ENCODE data around the gene MZF1. TPM values are rescaled to one million over a fixed set of nuclear protein-coding genes. Genes with fewer than 3 reads are reported as not detected.

Gene MZF1
- polyA plus RNA-seq, 1 donor (not counting 4 experiments of a cell fraction or from before 2014, with no cell fraction given): 7.4 TPM

- DNase-seq (ENCODE audit: low read depth, low spot score) (no peak), FAIRE-seq (no peak)
- Histone ChIP-seq H3K4me3 (ENCODE audit: control insufficient read depth in 2 of 3, extremely low read depth in 1 of 3, insufficient read depth in 2 of 3, low read depth in 1 of 3, low read length in 3 of 3) (no peak overlapping the region), H3K9ac (ENCODE audit: control insufficient read depth, extremely low read depth, insufficient read depth, low read length) (no peak overlapping the region), H2AFZ (ENCODE audit: control insufficient read depth, low read length) (no peak overlapping the region), H3K27ac (ENCODE audit: control insufficient read depth, insufficient read depth, low read length) (peak overlapping the region; percentile 43), H3K4me2 (ENCODE audit: control insufficient read depth, extremely low read depth, insufficient read depth, low read depth, low read length) (peak overlapping the region; percentile 66), H3K27me3 (ENCODE audit: control insufficient read depth, extremely low read depth, insufficient read depth, low read length) (no peaks in the 10 kb centered on the region), H3K9me1 (ENCODE audit: control insufficient read depth, extremely low read depth, insufficient read depth, low read length) (no peaks in the 10 kb centered on the region), H3K79me2 (ENCODE audit: control insufficient read depth, insufficient read depth, low read length) (peaks cover 38% of the 10 kb centered on the region), H3K36me3 (ENCODE audit: control insufficient read depth in 2 of 2, extremely low read depth in 1 of 2, insufficient read depth in 2 of 2, low read length in 2 of 2) (peaks cover 5 to 12% of the 10 kb centered on the region in 2 experiments), H4K20me1 (ENCODE audit: control insufficient read depth, extremely low read depth, insufficient read depth, low read length) (no peaks in the 10 kb centered on the region), H3K9me3 (ENCODE audit: control insufficient read depth, low read depth, low read length) (no peaks in the 10 kb centered on the region), H3K4me1 (ENCODE audit: control insufficient read depth, extremely low read depth, insufficient read depth, low read length) (peaks cover 10% of the 10 kb centered on the region)
- TF ChIP-seq CTCF (optimal IDR thresholded peaks at IDR 0.05 in 1 of 3, IDR thresholded peaks at IDR 0.05 in 1 of 3, conservative IDR thresholded peaks at IDR 0.05 in 1 of 3; ENCODE audit: extremely low read depth in 1 of 3, insufficient read depth in 2 of 3, low read length in 3 of 3) (no peak), EZH2 (IDR thresholded peaks at IDR 0.05; ENCODE audit: low read length) (no peak)
- dilution Hi-C loops (cut with MboI; ENCODE audit: extremely low pct_ligation_motif_present, low sequenced_read_pairs): no loop called here
Measured at GRCh38 chr19:58513213-58513693, 59.9 kb downstream of the MZF1 start.

Small RNAs within 50 kb of the gene (small RNA-seq; reads per million reads assigned to genes)
- gene MIR6807 (ENCODE audit: insufficient read length in 3 of 3, low read depth in 3 of 3, low replicate concordance in 1 of 3) (0 to 0.67 (median 0) reads per million in 3 experiments), gene RN7SL525P (ENCODE audit: insufficient read length in 3 of 3, low read depth in 3 of 3, low replicate concordance in 1 of 3) (0 reads per million in 3 experiments)

Other genes with a start within 250 kb of the MZF1 start
- 2.5 to 3.4 TPM (median 2.8 TPM) in 3 replicates for gene ZSCAN22, start 246.3 kb downstream of the MZF1 start, polyA plus RNA-seq
- gene A1BG, start 219.8 kb downstream of the MZF1 start, polyA plus RNA-seq: 1.4 to 2.5 TPM (median 1.8 TPM) in 3 replicates
- 0.29 to 0.72 TPM (median 0.32 TPM) in 3 replicates for gene ZNF497, start 210.6 kb downstream of the MZF1 start, polyA plus RNA-seq
- 0.29 to 1.0 TPM (median 0.39 TPM) in 3 replicates for gene ZNF837, start 192.3 kb downstream of the MZF1 start, polyA plus RNA-seq
- gene RPS5, start 186.1 kb downstream of the MZF1 start, polyA plus RNA-seq: 1,865 to 3,107 TPM (median 2,056 TPM) in 3 replicates
- 0.06 TPM in 1 of 3 replicates, not detected in the others for gene RNF225, start 177.7 kb downstream of the MZF1 start, polyA plus RNA-seq
- gene ZNF584, start 164.7 kb downstream of the MZF1 start, polyA plus RNA-seq: 12.2 to 15.5 TPM (median 12.9 TPM) in 3 replicates
- 1.5 to 2.1 TPM (median 1.6 TPM) in 3 replicates for gene ZNF132, start 133.2 kb downstream of the MZF1 start, polyA plus RNA-seq
- 2.0 to 3.5 TPM (median 2.5 TPM) in 3 replicates for gene ZNF324B, start 121.7 kb downstream of the MZF1 start, polyA plus RNA-seq
- 5.0 to 10.8 TPM (median 6.6 TPM) in 3 replicates for gene ZNF324, start 106.3 kb downstream of the MZF1 start, polyA plus RNA-seq
- 2.1 to 4.7 TPM (median 2.7 TPM) in 3 replicates for gene ZNF446, start 97.0 kb downstream of the MZF1 start, polyA plus RNA-seq
- 13.4 to 15.4 TPM (median 14.7 TPM) in 3 replicates for gene SLC27A5, start 61.3 kb downstream of the MZF1 start, polyA plus RNA-seq
- 3.1 to 8.2 TPM (median 4.6 TPM) in 3 replicates for gene ZBTB45, start 53.5 kb downstream of the MZF1 start, polyA plus RNA-seq
- 290 to 316 TPM (median 298 TPM) in 3 replicates for gene TRIM28, start 29.3 kb downstream of the MZF1 start, polyA plus RNA-seq
- 105 to 167 TPM (median 115 TPM) in 3 replicates for gene CHMP2A, start 18.2 kb downstream of the MZF1 start, polyA plus RNA-seq
- 55.9 to 104 TPM (median 82.6 TPM) in 3 replicates for gene UBE2M, start 14.7 kb downstream of the MZF1 start, polyA plus RNA-seq

All from keratinocyte (primary cell).